NCI-H82 treated with DMSO at 0.1 percent for 48 hours (cell line): ENCODE measurements around the gene TDRD12.
"Not testable (repeated sequence)": the region's sequence is repeated elsewhere in the genome, so short reads cannot be mapped to it uniquely, and the experiment has no call there.

Experiments used
- DNase-seq: peaks from one replicate; lab custom pipeline; 2025; ENCODE audit not compliant: unreplicated experiment; lab: John Stamatoyannopoulos, UW

TDRD12 gene

GRCh38 chr19:32830231-32831014 lies 110.9 kb downstream of the TDRD12 start:
- DNase-seq = no peak

GRCh38 chr19:32831611-32832010 lies 112.0 kb downstream of the TDRD12 start:
- DNase-seq = no peak

- not testable (repeated sequence) for DNase-seq
These were observed 112.5 kb downstream of the TDRD12 start for GRCh38 chr19:32832094-32832493.

GRCh38 chr19:32832825-32833224 lies 113.3 kb downstream of the TDRD12 start:
- not testable (repeated sequence) for DNase-seq

- not testable (repeated sequence) for DNase-seq
These were observed 113.8 kb downstream of the TDRD12 start for GRCh38 chr19:32833388-32833787.

- no peak for DNase-seq
These were observed 118.0 kb downstream of the TDRD12 start for GRCh38 chr19:32837531-32837930.

GRCh38 chr19:32842061-32842460 lies 122.5 kb downstream of the TDRD12 start:
- no peak for DNase-seq

GRCh38 chr19:32843716-32844245 lies 124.2 kb downstream of the TDRD12 start:
- DNase-seq = no peak

GRCh38 chr19:32848035-32848434 lies 128.5 kb downstream of the TDRD12 start:
- DNase-seq = not testable (repeated sequence)

- no peak for DNase-seq
These were observed 132.6 kb downstream of the TDRD12 start for GRCh38 chr19:32852216-32852615.

GRCh38 chr19:32856818-32857217 lies 137.3 kb downstream of the TDRD12 start:
- DNase-seq = not testable (repeated sequence)

- no peak for DNase-seq
These were observed 138.0 kb downstream of the TDRD12 start for GRCh38 chr19:32857584-32857983.

- no peak for DNase-seq
These were observed 138.6 kb downstream of the TDRD12 start for GRCh38 chr19:32858155-32858554.

- DNase-seq = no peak
These were observed 139.0 kb downstream of the TDRD12 start for GRCh38 chr19:32858559-32858958.

- no peak for DNase-seq
These were observed 140.0 kb downstream of the TDRD12 start for GRCh38 chr19:32859591-32859990.

GRCh38 chr19:32861596-32861995 lies 142.0 kb downstream of the TDRD12 start:
- DNase-seq = no peak

GRCh38 chr19:32862173-32862572 lies 142.6 kb downstream of the TDRD12 start:
- DNase-seq = no peak

GRCh38 chr19:32862741-32863140 lies 143.2 kb downstream of the TDRD12 start:
- DNase-seq = no peak

GRCh38 chr19:32863301-32863700 lies 143.7 kb downstream of the TDRD12 start:
- no peak for DNase-seq

GRCh38 chr19:32863841-32864240 lies 144.3 kb downstream of the TDRD12 start:
- no peak for DNase-seq

GRCh38 chr19:32864318-32865007 lies 144.9 kb downstream of the TDRD12 start:
- no peak for DNase-seq

GRCh38 chr19:32865326-32865725 lies 145.8 kb downstream of the TDRD12 start:
- DNase-seq = no peak
